ENCODE measurements around the gene NAA35. TPM values are rescaled to one million over a fixed set of nuclear protein-coding genes. Genes with fewer than 3 reads are reported as not detected.
"Not testable (repeated sequence)": the region's sequence is repeated elsewhere in the genome, so short reads cannot be mapped to it uniquely, and the experiment has no call there.

The NAA35 gene
- total RNA-seq, 1 donor from 2014 or later = 19.1 TPM

DNA sequence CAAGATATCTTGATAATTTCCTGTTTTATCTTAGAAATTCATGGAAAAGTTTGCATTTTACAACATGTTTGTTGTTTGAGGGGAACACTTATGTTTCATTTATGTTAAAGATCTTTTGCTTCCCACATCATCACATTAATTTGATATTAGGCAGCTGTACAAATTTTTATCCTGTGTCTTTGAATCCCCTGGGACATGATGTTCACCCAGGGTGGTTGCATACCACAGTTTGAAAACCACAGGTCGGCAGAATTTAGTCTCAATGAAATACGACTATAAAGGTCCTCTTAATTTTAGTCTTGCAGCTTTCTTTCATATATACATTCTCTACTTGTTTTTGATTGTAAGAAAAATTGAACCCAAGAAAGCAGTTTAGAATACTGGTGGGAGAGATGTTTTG is 3.7 kb downstream of the NAA35 start:
- DNase-seq (ENCODE audit: low spot score) = no peak

DNA sequence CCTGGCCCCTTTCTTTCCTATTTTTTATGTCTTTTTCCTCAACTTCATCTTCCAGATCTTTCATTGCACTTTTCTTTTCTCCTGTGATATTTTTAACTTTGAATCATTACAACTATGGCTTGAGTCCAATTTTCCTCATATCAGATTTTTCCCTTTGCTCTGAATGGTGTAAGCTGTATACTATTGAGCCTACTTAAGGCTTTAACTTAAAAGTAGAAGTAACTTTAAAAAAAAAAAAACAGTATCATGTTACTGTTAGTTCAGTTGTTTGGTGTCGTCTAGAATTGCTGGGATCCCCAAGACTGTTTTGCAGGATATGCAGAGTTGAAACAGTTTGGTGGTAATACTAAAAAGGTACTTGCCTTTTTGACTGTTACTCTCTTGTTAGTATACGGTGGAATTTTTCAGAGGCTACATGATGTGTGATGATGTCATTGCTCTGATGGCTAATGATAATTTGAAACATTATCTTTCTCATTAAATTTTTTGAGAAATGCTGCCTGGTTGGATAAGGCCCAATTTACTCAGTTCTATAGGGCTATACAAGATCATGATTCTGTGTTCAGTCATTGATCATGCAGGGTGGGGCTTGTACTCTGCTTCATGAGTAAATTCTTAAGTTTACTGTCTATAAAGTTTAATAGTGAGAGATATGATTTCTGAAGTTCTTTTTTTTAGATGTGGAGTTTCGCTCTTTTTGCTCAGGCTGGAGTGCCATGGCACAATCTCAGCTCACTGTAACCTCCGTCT is 8.8 kb downstream of the NAA35 start:
- no peak for DNase-seq (ENCODE audit: low spot score)

GRCh38 chr9:85959955-85960354 is 19.0 kb downstream of the NAA35 start:
- no peak for DNase-seq (ENCODE audit: low spot score)

GRCh38 chr9:85960688-85961093 is 19.7 kb downstream of the NAA35 start:
- no peak for DNase-seq (ENCODE audit: low spot score)

DNA sequence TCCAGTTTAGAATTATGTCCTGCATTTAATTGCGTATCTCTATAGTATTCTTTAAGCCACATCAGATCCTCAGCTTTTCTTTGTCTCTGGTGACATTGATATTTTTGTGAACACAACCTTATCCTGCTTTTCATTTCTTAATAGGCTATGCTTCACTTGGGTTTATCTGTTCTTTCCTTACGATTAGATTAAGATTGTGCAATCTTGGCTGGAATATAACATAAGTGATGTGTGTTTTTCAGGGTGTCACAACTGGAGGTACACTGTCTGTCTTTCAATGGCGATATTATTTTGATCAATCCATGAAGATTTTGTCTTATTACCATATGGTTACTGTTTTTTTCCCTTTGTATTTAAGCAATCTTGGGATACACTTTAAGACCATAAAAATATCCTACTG is 23.6 kb downstream of the NAA35 start:
- DNase-seq (ENCODE audit: low spot score) = no peak

GRCh38 chr9:85964949-85965348 is 24.0 kb downstream of the NAA35 start:
- no peak for DNase-seq (ENCODE audit: low spot score)

GRCh38 chr9:85969727-85970126 is 28.8 kb downstream of the NAA35 start:
- no peak for DNase-seq (ENCODE audit: low spot score)

DNA sequence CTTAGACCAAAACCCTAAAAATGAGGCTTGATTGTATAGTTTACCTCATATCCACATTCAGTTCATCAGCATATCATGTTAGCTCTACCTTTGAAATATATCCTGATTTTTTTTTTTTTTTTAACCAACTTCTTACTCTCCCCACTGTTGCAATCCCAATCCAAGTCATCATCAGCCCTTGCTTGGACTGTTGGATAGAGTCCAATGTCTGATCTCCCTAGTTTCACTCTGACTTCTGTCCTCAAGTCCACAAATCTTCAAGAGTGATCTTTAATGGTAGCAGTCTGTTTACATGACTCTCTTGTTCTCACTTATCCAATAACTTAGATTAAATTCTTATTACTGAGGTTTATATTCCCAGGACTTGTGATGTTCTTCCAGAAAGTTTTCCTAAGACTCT is 30.8 kb downstream of the NAA35 start:
- no peak for DNase-seq (ENCODE audit: low spot score)

DNA sequence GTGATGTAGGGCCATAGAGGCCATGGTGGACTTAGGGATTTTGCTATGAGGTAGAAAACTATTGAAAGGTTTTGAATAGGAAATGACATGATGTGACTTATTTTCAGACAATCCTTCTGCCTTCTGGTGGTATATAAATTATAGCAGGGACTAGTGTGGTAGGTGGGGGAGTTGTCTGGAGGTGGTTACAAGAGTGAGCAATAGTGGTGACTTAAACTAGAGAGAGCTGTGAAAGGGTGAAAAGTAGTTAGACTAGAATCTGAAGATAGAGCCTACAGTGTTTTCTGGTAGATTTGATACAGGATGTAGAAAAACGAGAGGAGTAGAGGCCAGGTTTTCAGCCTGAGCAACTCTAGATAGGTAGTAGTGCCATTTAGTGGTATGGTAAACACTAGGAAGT is 32.3 kb downstream of the NAA35 start:
- no peak for DNase-seq (ENCODE audit: low spot score)

GRCh38 chr9:85974055-85974547 is 33.2 kb downstream of the NAA35 start:
- DNase-seq (ENCODE audit: low spot score) = not testable (repeated sequence)

- no peak for DNase-seq (ENCODE audit: low spot score)
Measured at GRCh38 chr9:85978496-85978895, 37.5 kb downstream of the NAA35 start.

- DNase-seq (ENCODE audit: low spot score) = no peak
Measured at GRCh38 chr9:85981369-85981768, 40.4 kb downstream of the NAA35 start.

- DNase-seq (ENCODE audit: low spot score) = no peak
Measured at GRCh38 chr9:85984457-85984856, 43.5 kb downstream of the NAA35 start.

DNA sequence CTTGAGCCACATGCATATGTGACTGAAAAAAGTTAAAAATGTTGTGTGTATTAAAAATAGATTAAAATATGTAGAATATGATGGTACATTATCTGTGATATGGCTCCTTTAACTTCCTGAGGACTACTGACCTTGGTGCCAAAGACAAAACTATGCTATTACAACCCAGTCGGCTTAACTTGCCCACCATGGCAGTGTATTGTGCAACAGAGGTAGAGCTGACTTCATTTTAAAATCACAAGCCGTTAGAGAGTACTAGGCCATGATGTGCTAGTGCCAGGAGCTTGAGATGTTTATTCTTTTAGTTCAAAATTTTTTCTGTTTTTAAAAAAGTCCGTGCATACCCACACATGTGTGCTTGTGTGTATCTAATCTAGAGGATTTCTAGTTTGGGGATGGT is 46.3 kb downstream of the NAA35 start:
- no peak for DNase-seq (ENCODE audit: low spot score)

- no peak for DNase-seq (ENCODE audit: low spot score)
Measured at GRCh38 chr9:85994191-85994590, 53.2 kb downstream of the NAA35 start.

DNA sequence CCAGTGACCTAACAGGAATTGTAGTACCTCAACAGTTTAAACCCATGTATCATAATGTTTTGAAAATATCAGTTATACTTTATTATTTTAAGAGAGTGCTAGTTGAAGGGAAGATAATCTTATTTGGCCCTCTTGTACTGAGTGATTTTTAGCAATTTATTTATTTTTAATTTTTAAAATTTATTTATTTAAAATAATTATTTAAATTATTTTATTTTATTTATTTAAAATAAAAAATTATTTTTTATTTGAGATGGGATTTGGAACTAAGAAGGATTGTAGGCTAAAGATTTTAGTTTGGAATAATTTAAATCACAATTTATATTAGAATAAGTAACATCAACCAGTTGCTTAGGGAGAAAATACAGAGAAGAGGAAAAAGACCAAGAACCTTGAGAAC is 54.2 kb downstream of the NAA35 start:
- DNase-seq (ENCODE audit: low spot score) = no peak

DNA sequence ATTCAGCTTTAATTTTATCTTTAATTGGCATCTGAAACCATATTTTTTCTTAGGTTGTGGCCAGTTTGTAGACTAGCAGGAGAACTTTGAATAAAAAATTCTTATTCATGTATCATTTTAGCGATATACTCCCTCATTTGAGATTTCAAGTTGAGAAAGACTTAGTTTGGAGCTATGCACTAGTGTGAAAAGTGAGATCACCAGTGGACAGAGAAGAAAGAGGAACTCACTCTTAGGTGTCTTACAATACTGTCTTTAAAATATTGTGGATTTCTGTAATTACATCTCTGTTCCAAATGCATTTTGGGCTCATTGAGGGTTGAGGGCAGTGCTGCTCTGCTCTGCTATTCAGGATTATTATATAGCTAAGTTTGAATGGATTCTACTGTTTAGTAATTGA is 54.7 kb downstream of the NAA35 start:
- DNase-seq (ENCODE audit: low spot score) = no peak

DNA sequence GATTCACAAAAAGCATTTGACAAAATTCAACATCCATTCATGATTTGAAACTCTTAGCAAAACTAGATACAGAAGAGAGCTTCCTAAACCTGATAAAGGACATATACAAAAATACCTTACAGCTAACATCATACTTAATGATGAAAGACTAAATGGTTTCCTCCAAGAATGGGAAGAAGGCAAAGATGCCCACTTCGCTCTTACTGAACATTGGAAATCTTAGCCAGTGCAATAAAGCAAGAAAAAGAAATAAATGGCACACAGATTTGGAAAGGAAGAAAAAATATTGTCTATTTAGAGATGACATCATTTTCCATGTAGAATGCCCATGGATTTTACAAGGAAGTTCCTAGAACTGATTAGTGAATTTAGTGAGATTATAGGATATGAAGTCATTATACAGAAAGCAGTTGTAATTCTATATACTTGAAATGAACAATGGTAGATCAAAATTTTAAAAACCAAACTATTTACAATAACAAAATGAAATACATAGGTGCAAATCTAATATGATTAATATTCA is 64.4 kb downstream of the NAA35 start:
- no peak for DNase-seq (ENCODE audit: low spot score)

- DNase-seq (ENCODE audit: low spot score) = no peak
Measured at GRCh38 chr9:86009133-86009532, 68.2 kb downstream of the NAA35 start.

- DNase-seq (ENCODE audit: low spot score) = no peak
Measured at GRCh38 chr9:86020731-86021130, 79.8 kb downstream of the NAA35 start.

GRCh38 chr9:86021166-86021565 is 80.2 kb downstream of the NAA35 start:
- no peak for DNase-seq (ENCODE audit: low spot score)

DNA sequence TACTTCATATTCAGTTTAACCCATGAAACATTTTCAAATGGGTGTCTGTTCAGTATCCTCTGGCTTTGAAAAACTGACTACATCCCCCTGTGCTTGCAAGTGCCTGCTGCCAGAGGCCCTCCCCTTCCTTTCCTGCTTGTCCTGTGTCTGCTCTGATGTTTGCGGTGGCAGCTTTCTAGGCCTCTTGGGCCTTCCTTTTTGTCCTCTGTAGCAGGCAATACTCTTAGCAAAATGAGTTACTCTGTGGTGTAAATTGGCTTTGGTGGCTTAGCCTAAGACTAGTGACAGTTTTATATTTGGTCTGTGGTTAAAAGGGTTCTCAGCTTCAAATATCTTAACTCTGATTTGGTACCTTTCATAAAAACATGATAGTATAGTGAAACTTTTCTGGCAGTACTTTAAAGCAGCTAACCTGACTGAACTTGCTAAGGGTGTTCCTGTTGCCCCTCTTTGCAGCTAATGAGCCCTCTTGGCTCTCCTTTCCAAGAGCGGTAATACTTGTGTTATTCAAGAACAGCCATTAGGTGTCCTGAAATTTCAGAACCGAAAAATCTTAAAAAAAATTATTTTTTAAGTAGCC is 81.8 kb downstream of the NAA35 start:
- DNase-seq (ENCODE audit: low spot score) = no peak

GRCh38 chr9:86027767-86028166 is 86.8 kb downstream of the NAA35 start:
- no peak for DNase-seq (ENCODE audit: low spot score)
